Measurements from ENCODE around the gene ANKRA2. TPM values are rescaled to one million over a fixed set of nuclear protein-coding genes. Genes with fewer than 3 reads are reported as not detected.

The ANKRA2 gene
- total RNA-seq, 2 donors from 2014 or later = 14.2 to 20.5 TPM

DNA sequence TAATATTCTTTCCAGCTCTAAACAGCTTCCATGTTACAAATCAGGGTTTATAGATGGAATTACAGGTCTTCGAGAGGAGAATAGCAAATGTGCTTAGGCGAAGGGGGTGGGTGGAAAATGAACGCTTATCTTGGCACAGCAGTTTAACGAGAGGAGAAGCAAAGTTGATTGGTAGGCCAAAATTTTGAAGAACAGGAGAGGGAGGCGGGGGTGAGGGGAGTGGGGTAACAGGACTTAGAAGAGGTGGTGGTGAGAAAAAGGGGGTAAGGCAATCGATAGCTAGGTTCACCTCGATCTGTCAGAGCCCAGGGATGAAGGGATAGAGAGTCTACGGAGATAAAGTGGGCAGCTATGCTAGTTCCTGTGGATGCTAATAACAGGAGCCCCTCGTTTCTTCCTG is 764 bp downstream of the ANKRA2 start:
- Mint-ChIP-seq H3K4me3 (peak overlapping the region; percentile 80), H3K4me1 (peaks cover 13% of the 10 kb centered on the region), H3K27ac (peak overlapping the region; percentile 97), H3K9me3 (no peaks in the 10 kb centered on the region), H3K27me3 (ENCODE audit: insufficient read depth) (no peaks in the 10 kb centered on the region), H3K36me3 (ENCODE audit: low read depth) (peaks cover 24% of the 10 kb centered on the region)
- WGBS, 2 experiments (ENCODE audit: insufficient coverage in 1 of 2, insufficient read length in 1 of 2) = 11 to 17% methylated on average over 7 to 9 of the region's 9 CpGs
- DNase-seq = no peak
- no peaks in the 10 kb centered on the region for H3K9me3 ChIP-seq (ENCODE audit: control insufficient read depth, low read length)
- H3K4me1 ChIP-seq (ENCODE audit: control insufficient read depth, insufficient read depth, low read length) = no peaks in the 10 kb centered on the region
- H3K27me3 ChIP-seq (ENCODE audit: control insufficient read depth, insufficient read depth, low read length, poor library complexity, severe bottlenecking) = no peaks in the 10 kb centered on the region
- H3K27ac ChIP-seq (ENCODE audit: low read depth, low read length) = peak overlapping the region; percentile 67
- H3K36me3 ChIP-seq (ENCODE audit: control insufficient read depth, insufficient read depth, low read length) = peaks cover 20% of the 10 kb centered on the region
- peak overlapping the region; percentile 96 for H3K9ac ChIP-seq (ENCODE audit: extremely low read depth, low read length, poor library complexity, severe bottlenecking)
- peak overlapping the region; percentile 96 for H3K4me3 ChIP-seq (ENCODE audit: low read length)
- TF ChIP-seq, protein P1, sequence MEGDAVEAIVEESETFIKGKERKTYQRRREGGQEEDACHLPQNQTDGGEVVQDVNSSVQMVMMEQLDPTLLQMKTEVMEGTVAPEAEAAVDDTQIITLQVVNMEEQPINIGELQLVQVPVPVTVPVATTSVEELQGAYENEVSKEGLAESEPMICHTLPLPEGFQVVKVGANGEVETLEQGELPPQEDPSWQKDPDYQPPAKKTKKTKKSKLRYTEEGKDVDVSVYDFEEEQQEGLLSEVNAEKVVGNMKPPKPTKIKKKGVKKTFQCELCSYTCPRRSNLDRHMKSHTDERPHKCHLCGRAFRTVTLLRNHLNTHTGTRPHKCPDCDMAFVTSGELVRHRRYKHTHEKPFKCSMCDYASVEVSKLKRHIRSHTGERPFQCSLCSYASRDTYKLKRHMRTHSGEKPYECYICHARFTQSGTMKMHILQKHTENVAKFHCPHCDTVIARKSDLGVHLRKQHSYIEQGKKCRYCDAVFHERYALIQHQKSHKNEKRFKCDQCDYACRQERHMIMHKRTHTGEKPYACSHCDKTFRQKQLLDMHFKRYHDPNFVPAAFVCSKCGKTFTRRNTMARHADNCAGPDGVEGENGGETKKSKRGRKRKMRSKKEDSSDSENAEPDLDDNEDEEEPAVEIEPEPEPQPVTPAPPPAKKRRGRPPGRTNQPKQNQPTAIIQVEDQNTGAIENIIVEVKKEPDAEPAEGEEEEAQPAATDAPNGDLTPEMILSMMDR (conservative IDR thresholded peaks at IDR 0.05) = no peak

DNA sequence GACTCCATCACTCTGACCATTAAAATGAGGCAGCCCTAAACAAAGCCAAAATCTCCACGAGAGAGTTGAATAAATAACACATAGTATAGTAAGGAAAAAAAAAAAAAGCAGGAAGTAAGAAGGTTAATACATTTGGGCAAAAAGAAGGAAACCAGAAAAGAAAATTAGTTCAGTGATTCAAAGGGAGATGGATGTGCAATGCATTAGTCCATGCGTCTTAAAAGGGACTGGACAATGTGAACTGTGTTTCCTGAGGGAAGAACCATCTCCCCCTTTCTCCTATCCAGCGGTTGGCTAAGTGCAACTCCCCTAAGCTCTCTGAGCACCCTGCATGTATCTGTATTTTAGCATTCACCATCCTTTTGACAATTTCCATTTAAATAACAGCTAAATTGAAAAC is 1.4 kb downstream of the ANKRA2 start:
- Histone ChIP-seq H3K27ac (ENCODE audit: low read depth, low read length) (no peak overlapping the region), H3K36me3 (ENCODE audit: control insufficient read depth, insufficient read depth, low read length) (peaks cover 18% of the 10 kb centered on the region), H3K9ac (ENCODE audit: extremely low read depth, low read length, poor library complexity, severe bottlenecking) (peak overlapping the region; percentile 96), H3K4me1 (ENCODE audit: control insufficient read depth, insufficient read depth, low read length) (no peaks in the 10 kb centered on the region), H3K27me3 (ENCODE audit: control insufficient read depth, insufficient read depth, low read length, poor library complexity, severe bottlenecking) (no peaks in the 10 kb centered on the region), H3K4me3 (ENCODE audit: low read length) (peak overlapping the region; percentile 96), H3K9me3 (ENCODE audit: control insufficient read depth, low read length) (no peaks in the 10 kb centered on the region)
- H3K27me3 Mint-ChIP-seq (ENCODE audit: insufficient read depth) = no peaks in the 10 kb centered on the region
- peak overlapping the region; percentile 80 for H3K4me3 Mint-ChIP-seq
- H3K27ac Mint-ChIP-seq = no peak overlapping the region
- no peaks in the 10 kb centered on the region for H3K9me3 Mint-ChIP-seq
- H3K36me3 Mint-ChIP-seq (ENCODE audit: low read depth) = peaks cover 20% of the 10 kb centered on the region
- WGBS, 2 experiments (ENCODE audit: insufficient coverage in 1 of 2, insufficient read length in 1 of 2) = 75 to 94% methylated on average over 2 to 3 of the region's 3 CpGs
- DNase-seq = no peak
- TF ChIP-seq, protein P1 (conservative IDR thresholded peaks at IDR 0.05) = no peak
- H3K4me1 Mint-ChIP-seq = peaks cover 13% of the 10 kb centered on the region

DNA sequence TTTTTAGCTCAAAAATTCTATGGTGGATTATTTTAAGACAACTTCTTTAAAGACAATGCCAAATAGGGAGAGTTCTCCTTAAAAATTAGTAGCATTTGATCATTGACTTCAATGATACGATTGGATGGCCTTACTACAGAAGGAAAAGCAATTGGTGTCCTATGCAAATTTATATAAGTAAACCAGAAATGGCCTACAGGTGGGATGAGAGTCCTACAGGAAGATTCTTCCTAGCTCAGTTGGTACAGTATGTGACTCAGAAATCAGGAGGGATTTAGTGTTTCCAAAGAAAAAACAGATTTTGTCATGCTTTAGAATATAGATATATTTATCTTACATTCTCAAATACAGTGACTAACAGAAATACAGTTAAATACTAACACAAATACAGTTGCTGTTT is 6.5 kb downstream of the ANKRA2 start:
- Histone ChIP-seq H3K4me3 (ENCODE audit: low read length) (no peak overlapping the region), H3K27ac (ENCODE audit: low read depth, low read length) (no peak overlapping the region), H3K27me3 (ENCODE audit: control insufficient read depth, insufficient read depth, low read length, poor library complexity, severe bottlenecking) (no peaks in the 10 kb centered on the region), H3K4me1 (ENCODE audit: control insufficient read depth, insufficient read depth, low read length) (no peaks in the 10 kb centered on the region), H3K9me3 (ENCODE audit: control insufficient read depth, low read length) (no peaks in the 10 kb centered on the region), H3K36me3 (ENCODE audit: control insufficient read depth, insufficient read depth, low read length) (peaks cover 26% of the 10 kb centered on the region), H3K9ac (ENCODE audit: extremely low read depth, low read length, poor library complexity, severe bottlenecking) (no peak overlapping the region)
- Mint-ChIP-seq H3K4me3 (no peak overlapping the region), H3K27ac (no peak overlapping the region), H3K4me1 (peaks cover 2% of the 10 kb centered on the region), H3K36me3 (ENCODE audit: low read depth) (peaks cover 19% of the 10 kb centered on the region), H3K9me3 (no peaks in the 10 kb centered on the region), H3K27me3 (ENCODE audit: insufficient read depth) (no peaks in the 10 kb centered on the region)
- DNase-seq = no peak
- TF ChIP-seq, protein P1 (conservative IDR thresholded peaks at IDR 0.05) = peak; percentile 51
- 82% methylated on average over 1 of the region's 1 CpG; no CpG with 5 or more reads in 1 of the 2 experiments for WGBS, 2 experiments (ENCODE audit: insufficient coverage in 1 of 2, insufficient read length in 1 of 2)
